Stimulated activated CD8-positive, alpha-beta memory T cell treated with anti-CD3 and anti-CD28 coated beads, Interleukin-4, amount 100 ng/mL, for 48 hours (primary cell): ENCODE results near the gene SLC44A1.

ENCODE experiments used
- DNase-seq: peaks from one replicate; pipeline ENCODE4 v3.0.0-alpha.2; 2020

SLC44A1 gene

DNA sequence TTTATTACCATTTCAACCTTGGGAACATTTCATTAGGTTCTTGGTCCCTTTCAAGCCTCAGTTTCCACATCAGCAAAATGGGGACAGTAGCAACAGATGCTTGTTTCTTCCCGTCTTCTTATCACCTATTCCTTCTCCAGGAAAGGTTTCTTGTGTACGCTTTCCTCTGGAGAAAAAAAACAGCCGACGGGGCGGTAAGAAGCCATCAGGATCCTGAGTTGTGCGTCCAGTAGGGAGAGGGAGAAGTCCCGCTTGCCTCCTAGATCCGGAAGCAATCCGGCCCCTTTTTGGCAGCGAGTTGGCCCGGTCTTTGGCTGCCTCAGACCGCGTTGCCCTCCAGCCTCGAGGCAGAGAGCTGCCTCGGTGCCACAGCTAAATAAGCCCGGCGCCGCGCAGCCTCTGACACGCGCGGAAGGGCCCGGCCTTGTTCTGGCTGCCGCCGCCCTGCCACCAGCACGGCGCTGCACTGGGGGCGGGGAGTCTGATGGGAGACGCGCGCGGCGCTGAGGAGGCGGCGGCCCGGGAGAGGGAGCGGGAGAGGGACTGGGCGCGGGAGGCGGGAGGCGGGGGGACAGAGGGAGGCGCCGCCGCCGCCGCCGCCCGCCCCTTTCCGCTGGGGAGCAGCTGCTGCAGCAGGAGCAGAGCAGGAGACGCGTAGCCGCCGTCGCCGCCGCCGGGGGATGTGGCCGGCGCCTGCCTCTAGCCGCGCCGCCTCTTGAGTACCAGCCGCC lies at the start of gene SLC44A1:
Gene SLC44A1 (plus strand): TSS at position 649 of the 731 bp plus-strand sequence. CDS start 218 bp downstream, outside the sequence.
- peak; percentile 94 for DNase-seq

DNA sequence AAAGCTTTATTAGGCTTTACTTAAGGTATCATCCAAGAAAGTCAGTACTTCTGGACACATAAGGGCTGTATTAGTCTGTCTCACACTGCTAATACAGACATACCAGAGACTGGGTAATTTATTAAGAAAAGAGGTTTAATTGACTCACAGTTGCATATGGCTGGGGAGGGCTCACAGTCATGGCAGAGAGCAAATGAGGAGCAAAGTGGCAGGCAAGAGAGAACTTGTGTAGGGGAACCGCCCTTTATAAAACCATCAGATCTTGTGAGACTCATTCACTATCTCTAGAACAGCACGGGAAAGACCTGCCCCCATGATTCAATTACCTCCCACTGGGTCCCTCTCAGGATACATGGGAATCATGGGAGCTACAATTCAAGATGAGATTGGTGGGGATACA lies 49.2 kb upstream of the SLC44A1 start:
- no peak for DNase-seq

DNA sequence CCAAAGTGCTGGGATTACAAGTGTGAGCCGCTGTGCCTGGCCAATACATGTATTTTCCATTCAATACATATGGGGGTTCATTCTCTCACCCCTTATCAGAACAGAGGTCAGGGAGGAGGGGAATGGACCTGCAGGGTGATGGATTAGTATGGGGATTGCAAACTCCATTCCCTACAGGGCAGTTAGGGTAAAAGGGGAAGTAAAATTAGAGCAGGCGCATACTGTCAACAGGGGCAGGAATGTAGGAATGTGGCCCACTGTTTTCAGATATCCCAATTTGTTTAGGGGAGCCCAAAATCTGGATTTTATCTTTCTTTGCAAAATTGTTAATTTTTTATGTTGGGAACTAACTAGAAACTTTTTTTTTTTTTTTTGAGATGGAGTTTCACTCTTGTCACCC lies 46.4 kb upstream of the SLC44A1 start:
- DNase-seq: no peak

DNA sequence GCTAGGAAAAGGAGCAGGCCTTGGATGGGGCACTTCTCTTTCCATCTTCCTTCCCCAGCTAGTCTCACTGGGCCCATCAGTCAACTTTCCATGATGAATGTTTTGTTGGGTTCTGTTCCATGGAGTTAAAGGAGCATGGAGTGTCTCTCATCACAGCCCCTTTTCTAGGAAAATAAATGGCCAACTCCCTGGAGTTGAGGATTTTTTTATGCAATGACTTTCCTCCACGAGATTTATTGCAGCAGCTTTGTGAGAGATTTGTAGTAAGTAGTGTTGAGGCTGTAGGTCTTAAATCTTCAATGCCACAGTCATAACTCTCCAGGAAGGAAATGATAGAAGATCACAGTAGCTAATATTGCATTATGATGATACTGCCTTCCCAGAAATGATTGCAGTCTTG lies 45.6 kb upstream of the SLC44A1 start:
- DNase-seq: no peak

DNA sequence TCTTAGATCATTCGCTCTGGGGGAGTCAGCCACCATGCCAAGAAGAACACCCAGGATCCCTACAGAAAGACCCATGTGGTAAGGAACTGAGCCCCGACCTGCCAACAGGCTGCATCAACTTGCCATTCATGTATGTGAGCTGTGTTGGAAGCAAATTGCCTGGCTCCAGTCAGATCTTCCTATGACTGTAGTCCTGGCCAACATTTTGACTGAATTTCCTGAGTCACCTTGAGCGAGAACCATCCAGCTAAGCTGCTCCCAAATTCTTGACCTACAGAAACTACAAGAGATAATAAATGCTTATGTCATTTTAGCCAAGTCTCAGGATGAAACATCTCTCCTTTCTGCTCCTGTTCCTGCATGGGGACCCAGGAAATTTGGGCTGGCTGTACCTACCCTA lies 40.0 kb upstream of the SLC44A1 start:
- no peak for DNase-seq

DNA sequence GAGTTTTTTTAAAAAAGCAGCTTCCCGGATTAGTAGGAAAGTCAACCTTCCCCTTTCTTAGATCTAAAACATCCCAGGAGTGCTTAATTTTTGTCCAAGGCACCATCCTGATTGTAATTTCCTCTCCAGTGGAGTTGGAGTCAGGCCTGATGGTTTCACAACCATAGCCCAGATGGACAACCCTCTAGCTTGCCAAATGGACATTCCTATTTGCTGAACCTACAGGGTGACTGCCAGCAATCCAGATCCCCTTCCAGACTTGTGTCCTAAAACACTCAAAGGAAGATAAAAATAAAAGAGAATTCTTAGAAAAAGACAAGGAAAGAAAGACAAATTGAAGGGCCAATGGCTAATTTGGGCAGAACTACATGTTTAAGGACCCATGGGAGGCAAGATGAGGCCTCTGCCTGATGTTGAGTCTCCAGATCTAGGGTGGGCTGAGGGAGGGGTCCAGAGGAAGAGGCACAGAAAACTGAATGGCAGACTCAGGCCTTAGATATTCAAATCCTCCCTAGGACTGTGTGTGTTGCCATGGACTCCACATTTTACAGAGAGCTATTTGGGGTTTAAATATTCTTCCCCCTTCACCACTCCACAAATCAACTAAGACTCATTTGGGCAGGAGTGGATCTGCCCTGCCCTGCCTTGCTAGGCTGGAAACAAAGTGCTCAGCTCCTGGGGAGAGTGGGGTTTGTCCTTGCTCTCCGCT lies 38.5 kb upstream of the SLC44A1 start:
- no peak for DNase-seq

DNA sequence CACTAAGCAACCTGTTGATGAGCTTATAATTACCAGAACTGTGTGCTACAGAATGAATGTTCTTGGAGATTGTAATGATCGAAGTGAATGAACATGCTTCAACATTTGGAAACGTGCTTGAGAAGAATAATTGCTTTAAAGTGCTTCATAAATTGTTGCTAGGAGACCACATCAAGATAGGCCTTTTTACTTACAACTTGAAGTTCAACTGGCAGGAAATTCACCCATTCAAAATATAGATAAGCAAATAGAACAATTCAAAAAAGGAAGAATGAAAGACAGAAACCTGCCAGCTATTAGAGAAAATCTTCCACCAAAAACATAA lies 38.0 kb upstream of the SLC44A1 start:
- DNase-seq: no peak

DNA sequence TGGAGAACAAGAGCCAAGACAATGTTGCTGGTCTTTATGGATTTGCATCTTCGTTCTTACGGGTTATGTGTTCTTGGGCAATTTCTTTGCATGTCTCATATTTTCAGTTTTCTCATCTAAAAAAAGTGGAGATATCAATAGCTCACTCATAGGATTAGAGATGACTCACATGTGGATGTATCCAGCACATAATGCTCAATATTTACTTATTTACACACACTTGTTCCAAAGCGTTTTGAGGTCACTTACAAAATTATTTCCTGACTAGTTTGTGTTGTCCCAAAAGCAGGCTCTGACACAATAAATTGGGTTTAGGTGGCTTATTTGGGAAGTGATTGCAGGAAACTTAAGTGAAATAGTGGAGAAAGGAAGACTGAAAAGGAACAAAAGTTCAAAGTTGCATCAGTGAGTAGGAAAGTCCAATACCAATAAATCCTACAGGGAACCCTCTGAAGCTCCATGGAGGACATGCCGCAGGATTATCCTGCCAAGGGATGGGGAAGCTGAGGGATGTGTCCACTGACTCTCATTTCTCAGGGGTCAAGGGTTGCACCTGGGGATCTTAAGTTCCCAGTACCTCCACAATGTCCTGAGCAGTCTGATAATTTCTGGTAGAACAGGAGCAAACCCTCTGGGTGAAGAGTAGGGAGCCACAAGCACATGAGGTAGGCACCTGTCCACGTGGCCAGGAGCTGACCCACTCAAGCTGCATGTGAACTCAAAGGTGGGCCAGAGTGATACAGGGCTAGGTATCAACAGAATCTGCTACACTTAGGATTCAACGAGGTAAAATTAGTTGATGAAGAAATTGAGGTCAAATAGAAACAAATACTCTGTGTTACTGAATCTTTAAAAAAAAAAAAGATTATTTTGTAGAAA lies 37.4 kb upstream of the SLC44A1 start:
- DNase-seq: no peak

DNA sequence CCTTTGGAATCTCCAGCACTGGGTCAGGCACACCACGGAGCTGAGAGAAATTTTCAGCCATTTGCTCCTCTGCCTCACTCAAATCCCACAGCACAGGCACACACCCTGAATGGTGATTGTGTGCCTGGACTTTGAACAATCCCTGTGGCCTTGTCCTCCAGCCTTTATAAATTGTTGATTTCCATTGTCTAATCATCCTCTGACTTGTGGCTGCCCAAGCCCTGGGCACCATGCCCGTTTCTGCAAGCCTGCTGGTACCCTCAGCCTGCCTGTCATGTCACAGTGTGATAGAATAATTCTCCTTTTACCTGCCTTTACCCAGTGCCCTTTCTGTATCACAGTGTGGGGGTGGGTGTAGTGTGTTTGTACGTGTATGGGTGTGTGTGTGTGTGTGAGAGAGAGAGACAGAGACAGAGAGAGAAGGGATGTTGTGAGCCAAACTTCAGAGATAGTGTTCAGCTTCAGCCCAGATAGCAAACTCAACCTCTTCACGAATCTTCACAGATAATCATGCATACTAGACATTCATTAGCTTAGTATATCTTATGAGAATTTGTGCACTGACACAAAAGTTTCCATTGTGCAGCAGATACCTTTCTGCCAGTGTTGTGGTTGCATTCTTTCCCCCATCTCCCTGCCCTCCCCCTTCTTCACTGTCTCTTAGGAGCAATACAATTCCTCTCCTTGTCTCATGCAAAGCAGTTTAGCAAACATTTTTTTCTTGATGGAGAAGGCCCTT lies 27.8 kb upstream of the SLC44A1 start:
- DNase-seq: no peak

DNA sequence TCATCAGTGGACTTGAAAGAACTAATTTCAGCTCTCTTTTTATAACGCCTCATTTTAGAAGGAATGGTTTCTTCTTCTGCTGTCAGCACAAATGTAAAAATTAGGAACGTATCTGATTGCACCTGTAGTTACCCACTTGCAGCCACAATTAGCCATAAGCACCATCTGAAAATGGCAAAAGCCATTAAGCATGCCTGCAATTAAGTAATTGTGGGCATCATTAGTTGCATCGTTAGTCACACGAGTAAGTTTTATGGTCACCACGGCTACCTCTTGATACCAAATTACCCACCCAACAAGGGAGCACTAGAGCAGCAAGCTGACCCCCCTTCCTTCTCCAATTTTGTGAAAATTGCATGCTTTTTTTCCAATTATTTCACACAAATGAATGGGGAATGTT lies 25.8 kb upstream of the SLC44A1 start:
- no peak for DNase-seq

DNA sequence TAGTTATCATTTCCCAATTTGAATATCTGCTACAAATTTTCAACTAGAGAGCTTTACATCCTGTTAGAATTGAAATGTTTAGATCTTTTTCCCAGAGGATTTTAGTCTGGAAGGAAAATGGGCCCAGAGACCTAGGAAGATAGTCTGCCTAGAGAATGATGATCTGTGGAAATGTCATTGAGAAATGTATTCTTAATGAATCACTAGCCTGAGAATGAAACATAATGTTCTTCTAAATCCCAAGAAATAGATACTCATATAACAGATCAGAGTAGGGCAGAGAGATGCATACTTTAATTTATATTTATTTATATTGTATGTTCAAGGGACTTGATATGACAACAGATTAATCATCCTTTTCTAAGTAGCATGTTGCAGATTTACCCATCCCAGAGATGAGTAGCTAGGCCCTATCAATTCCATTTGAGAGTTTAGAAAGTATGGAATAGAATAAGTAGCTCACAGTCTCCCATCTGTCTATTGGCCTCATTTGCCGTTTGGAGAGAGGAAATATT lies 25.1 kb upstream of the SLC44A1 start:
- no peak for DNase-seq

DNA sequence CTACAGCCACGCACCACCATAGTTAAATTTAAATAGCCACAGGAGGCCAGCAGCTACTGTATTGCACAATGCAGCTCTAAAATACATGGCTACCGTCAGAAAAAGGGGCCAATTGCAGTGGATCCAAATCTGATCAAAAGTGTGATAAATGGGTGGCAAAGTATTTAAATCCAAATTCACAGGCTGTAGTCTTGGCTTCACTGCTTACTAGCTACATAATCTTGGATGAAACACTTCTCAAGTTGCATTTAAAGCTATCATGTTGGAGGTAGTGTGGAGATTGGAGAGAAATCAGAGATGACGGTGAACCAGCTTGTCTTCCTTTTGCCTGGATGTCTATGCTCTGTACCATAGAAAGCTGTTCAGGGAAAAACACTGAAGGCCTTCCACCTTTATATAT lies 24.0 kb upstream of the SLC44A1 start:
- no peak for DNase-seq

DNA sequence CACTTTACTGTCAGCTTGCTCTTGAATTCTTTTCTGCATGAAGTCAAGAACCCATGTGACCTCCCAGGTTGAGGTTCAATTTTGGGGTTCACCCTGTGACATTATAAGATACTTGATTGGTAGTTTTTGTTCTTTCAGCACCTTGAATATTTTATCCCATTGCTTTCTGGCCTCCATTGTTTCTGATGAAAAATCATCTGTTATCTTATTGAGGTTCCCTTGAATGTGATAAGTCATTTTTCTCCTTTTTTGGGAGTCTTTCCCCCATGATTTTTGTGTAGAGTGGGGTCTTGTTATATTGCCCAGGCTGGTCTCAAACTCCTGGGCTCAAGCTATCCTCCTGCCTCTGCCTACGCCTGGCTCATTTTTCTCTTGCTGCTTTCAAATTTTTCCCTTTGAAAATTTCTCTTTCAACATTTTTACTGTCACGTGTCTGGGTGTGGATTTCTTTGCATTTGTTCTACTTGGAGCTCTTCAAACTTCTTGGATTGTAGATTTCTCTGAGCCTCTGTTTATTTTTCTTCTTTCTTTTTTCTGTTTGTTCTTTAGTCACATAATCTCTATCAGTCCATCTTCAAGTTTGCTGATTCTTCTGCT lies 20.8 kb upstream of the SLC44A1 start:
- no peak for DNase-seq

DNA sequence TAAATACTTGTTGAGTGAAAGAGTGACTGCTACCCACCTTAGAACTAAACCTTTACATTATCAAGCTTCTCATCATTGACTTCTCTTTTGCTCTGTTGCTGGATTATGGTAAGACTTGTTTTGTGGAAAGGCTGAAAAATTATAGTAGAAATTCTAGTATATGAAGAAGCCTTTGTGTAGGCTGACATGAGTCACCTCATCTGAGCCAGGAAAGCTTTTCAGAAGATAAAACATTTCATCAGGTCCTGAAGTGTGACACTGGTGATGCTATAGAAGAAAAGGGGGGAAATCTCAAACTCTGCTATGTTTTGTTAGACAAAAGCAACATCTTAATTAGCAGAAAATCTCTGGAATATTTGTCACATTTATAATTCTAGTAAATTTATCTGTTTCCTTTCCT lies 18.4 kb upstream of the SLC44A1 start:
- no peak for DNase-seq

DNA sequence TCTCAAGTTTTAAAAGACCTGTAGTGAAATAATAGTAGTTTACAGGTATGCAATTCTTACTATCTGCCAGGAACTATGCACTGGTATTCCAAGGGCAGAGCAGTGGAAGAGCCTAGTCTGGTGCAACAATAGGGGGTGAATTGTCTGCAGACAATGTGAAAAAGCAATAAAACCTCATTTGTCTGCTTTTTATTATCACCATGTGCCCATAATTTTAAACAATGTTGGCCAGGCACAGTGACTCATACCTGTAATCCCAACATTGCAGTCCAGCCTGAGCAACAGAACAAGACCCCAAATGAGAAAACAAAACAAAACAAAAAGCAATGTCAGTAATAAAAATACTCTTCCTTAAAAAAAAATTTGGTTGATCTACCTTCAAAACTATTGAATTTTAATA lies 12.2 kb upstream of the SLC44A1 start:
- DNase-seq: no peak

DNA sequence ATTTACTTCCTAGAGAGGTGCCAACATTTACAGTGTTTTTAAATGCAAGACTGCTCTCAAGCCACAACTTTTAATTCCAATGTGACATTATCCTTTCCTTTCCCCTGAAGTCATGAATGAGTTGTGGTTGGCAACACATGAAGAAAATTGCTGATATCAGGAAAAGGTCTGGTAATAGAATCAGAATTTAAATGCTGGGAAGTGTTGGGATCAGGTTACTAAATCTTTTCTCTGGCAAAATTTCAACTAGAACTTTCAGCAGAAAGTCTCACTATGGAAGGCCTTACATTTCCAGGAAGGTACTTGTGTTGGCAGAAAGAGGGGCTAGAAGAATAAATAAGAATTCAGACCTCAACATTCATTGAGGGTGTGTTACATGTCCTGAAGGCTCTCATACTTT lies 10.6 kb upstream of the SLC44A1 start:
- DNase-seq: no peak

DNA sequence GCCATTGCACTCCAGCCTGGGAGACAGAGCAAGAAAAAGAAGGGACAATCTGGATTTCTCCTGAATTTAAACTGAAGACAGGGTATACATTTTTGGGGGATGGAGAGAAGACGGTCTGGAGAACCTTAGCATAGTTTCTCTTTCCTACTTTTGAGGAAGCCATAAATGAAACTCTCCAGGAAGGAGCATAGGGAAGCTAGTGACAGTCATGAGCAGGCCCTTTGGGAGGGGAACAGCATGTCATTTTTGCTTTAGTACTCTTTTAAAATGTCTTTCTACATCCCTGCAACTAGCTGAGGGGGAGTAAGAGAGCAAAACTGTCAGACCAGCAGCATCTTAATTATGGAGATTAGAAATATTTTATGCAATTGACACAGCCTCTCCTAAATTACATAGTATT lies 8.2 kb upstream of the SLC44A1 start:
- DNase-seq: no peak

DNA sequence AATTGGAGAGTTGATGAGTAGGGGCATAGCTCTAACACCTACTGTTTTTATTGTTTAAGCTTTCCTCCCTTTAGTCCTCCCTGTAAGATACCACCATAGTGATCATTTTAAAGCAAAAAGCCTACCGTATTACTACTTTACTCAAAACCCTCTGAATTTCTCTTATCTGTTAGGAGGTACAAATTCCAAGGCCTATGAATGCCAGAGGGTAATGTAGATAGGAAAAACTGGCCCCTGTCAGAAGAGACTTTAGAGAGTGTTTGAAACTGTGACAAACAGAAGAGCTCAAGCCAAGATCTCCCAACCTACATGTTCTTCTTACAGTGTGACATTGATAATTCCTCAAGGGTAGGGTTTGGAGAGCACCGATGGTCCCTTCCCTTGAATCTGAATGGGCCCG lies 7.2 kb upstream of the SLC44A1 start:
- DNase-seq: no peak

DNA sequence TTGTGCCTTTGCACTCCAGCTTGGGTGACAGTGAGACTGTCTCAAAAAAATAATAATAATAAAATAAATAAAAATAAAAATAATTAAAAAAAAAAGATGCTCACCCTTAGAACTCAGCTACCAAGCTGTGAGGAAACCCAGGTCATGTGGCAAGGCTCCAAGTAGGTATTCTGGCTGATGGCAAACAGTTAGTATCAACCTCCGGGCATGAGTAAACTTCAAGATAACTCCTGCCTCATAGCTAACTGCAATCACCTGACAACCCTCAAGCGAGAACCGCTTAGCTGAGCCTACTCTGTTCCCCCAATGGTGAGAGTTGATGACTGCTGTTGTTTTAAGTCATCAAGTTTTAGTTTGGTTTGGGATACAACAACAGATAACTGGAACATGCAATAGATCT lies 6.1 kb upstream of the SLC44A1 start:
- no peak for DNase-seq

DNA sequence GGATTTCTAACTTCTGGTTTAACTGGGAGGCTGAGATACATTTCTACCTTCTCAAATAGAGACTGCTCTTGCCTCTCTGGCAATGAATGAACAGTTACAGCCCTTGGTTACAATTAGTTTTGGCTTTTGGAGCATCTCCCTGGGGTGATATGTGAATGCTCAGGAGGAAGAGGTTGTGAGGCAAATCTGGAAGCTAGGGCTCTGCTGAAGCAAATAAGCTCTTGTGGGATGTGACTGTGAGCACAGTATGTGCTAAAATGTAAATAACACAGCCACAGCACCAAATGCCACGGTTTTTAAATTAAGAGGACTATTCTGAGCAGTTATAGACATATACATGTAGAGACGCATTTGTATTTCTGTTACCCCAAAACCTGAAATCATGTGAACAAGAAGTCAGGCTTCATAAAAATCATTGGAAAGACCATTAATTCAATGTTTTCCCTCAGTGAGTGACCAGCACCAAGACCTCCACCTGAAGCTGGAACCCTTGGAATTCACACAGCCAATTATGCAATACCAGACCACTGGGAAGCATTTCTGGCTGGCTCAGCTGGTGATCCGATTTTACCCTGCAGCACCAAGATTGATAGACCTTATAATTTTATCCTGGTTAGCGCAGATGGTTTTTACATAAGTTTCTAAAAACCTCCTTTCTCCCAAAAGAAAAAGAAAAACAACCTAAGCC lies 3.0 kb upstream of the SLC44A1 start:
- no peak for DNase-seq

DNA sequence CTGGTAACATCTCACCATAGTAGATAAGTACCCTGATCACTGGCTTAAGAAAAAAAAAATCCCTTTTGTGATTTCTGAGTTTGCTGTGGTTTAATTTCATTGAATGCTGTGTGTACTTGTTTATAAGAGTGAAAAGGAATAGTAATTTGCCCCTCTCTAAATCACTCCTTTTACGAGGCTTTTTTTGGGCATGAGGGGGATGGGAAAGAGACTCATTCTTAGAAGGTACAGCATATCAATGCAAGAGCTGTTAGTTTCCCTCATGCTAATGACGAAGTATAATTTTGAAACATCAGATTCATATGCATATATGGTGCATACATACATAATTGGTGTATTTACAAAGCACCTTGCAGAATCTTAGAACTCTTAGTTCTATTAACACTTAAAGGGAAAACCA lies 2.4 kb upstream of the SLC44A1 start:
- DNase-seq: no peak

DNA sequence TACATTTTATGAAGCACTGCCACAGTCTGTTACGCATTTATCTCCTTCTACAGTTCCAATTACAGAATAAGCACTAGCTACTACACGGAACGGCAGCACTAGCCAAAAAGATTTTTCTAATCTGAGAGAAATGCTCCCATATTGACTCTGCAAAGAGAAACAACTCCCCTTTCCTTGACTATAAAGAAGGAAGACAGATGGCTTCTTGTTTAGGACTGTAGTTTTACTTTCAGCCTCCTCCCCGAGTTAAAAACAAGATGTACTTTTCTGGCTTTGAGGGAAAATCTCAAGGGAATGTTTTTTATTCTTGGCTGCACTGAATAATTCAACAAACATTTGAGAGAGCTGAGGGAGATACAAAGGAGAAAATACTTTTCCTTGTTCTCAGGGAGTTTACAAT lies 1.9 kb upstream of the SLC44A1 start:
- DNase-seq: no peak
